ENCODE measurements around the gene EN2. TPM values are rescaled to one million over a fixed set of nuclear protein-coding genes. Genes with fewer than 3 reads are reported as not detected.

Gene EN2
- total and polyA plus RNA-seq, 10 of the 15 experiments (the other 5 are each of a cell fraction or from before 2014, with no cell fraction given), result not detected

- POLR2A ChIA-PET, result interaction anchor here (0.6 kb wide), 1 partner anchor 32 kb away, joined by 3 read pairs; no protein-coding TSS in a partner anchor
- RAD21 ChIA-PET (ENCODE audit: unreplicated experiment), result no interaction called here
- ATAC-seq (no peak), FAIRE-seq (no peak), DNase-seq (ENCODE audit: low read depth, low spot score) (no peak)
- Histone ChIP-seq H3K27ac (ENCODE audit: control insufficient read depth, insufficient read depth) (no peak overlapping the region), H3K4me3 (no peak overlapping the region), H3K9me3 (replicated peaks; ENCODE audit: control insufficient read depth, insufficient read depth, low read length) (no peaks in the 10 kb centered on the region; the same call in 2 of the 3 replicates), H4K20me1 (ENCODE audit: control insufficient read depth, insufficient read depth) (0 out of 2 replicates have a peak, but pooled peaks cover 3% of the 10 kb centered on the region), H3K36me3 (ENCODE audit: control insufficient read depth in 2 of 2, insufficient read depth in 2 of 2, low read length in 1 of 2) (no peaks in the 10 kb centered on the region), H2AFZ (ENCODE audit: control insufficient read depth, low read depth, low read length) (no peak overlapping the region), H3K4me1 (ENCODE audit: control insufficient read depth, insufficient read depth, low read length) (no peaks in the 10 kb centered on the region), H3K9ac (ENCODE audit: control insufficient read depth, insufficient read depth, low read length) (no peak overlapping the region), H3K27me3 (replicated peaks in 1 of 2; ENCODE audit: control insufficient read depth in 2 of 2, insufficient read depth in 2 of 2, low read length in 1 of 2) (peaks cover 19 to 53% of the 10 kb centered on the region in 2 experiments), H3K79me2 (ENCODE audit: control insufficient read depth, insufficient read depth, low read length) (no peaks in the 10 kb centered on the region), H3K4me2 (ENCODE audit: control insufficient read depth, insufficient read depth) (no peak overlapping the region)
- TF ChIP-seq RB1 (IDR thresholded peaks at IDR 0.05; ENCODE audit: borderline replicate concordance) (no peak), EZH2 (IDR thresholded peaks at IDR 0.05; ENCODE audit: borderline replicate concordance, control insufficient read depth, low read depth, low read length) (0 out of 2 replicates have a peak, but pooled peaks have one; percentile 79)
- BruUV-seq (replicated peaks), result no TSS peak
- CTCF ChIA-PET, result no interaction called here
- intact Hi-C loops (cut with micrococcal nuclease; ENCODE audit: unreplicated experiment), result no loop called here
- 51% methylated on average over 9 of the region's 9 CpGs for WGBS (ENCODE audit: insufficient coverage, insufficient replicate concordance, low lambda C conversion rate, missing lambda C conversion rate)
- in situ Hi-C loops (cut with MboI), result no loop called here
- SMC1A ChIA-PET (ENCODE audit: uncharacterized antibody, unreplicated experiment), result no interaction called here
Measured at GRCh38 chr7:155465761-155466141, 7.8 kb downstream of the EN2 start.

- H3K27ac ChIP-seq (ENCODE audit: control insufficient read depth, insufficient read depth), result no peak overlapping the region
- no peak overlapping the region for H3K4me2 ChIP-seq (ENCODE audit: control insufficient read depth, insufficient read depth)
- no peaks in the 10 kb centered on the region; the same call in 2 of the 3 replicates for H3K9me3 ChIP-seq (replicated peaks; ENCODE audit: control insufficient read depth, insufficient read depth, low read length)
- WGBS (ENCODE audit: insufficient coverage, insufficient replicate concordance, low lambda C conversion rate, missing lambda C conversion rate), result 48% methylated on average over 42 of the region's 42 CpGs
- no TSS peak for BruUV-seq (replicated peaks)
- TF ChIP-seq STAT1 (conservative IDR thresholded peaks at IDR 0.05) (no peak), ZNF217 (IDR thresholded peaks at IDR 0.05) (no peak), YY1 (IDR thresholded peaks at IDR 0.05; ENCODE audit: low read depth, low read length) (no peak), HSF1 (IDR thresholded peaks at IDR 0.05; ENCODE audit: low read depth, low read length) (no peak), ZBTB33 (IDR thresholded peaks at IDR 0.05) (no peak), EZH2 (IDR thresholded peaks at IDR 0.05; ENCODE audit: borderline replicate concordance, control insufficient read depth, low read depth, low read length) (0 out of 2 replicates have a peak, but pooled peaks have one; percentile 3), POLR2AphosphoS5 (IDR thresholded peaks at IDR 0.05; ENCODE audit: low read length) (no peak), SUZ12 (IDR thresholded peaks at IDR 0.05; ENCODE audit: unreplicated experiment) (peak; percentile 89)
- H3K79me2 ChIP-seq (ENCODE audit: control insufficient read depth, insufficient read depth, low read length), result no peaks in the 10 kb centered on the region
- 0 out of 2 replicates have a peak, but pooled peaks cover 3% of the 10 kb centered on the region for H4K20me1 ChIP-seq (ENCODE audit: control insufficient read depth, insufficient read depth)
- no peak for DNase-seq (ENCODE audit: low read depth, low spot score)
- H3K4me3 ChIP-seq, result no peak overlapping the region
- ATAC-seq, result no peak
- SMC1A ChIA-PET (ENCODE audit: uncharacterized antibody, unreplicated experiment), result no interaction called here
- FAIRE-seq, result no peak
- intact Hi-C loops (cut with micrococcal nuclease; ENCODE audit: unreplicated experiment), result no loop called here
- no peaks in the 10 kb centered on the region for H3K4me1 ChIP-seq (ENCODE audit: control insufficient read depth, insufficient read depth, low read length)
- RAD21 ChIA-PET (ENCODE audit: unreplicated experiment), result no interaction called here
- H3K27me3 ChIP-seq (replicated peaks in 1 of 2; ENCODE audit: control insufficient read depth in 2 of 2, insufficient read depth in 2 of 2, low read length in 1 of 2), result peaks cover 16 to 53% of the 10 kb centered on the region in 2 experiments
- CTCF ChIA-PET, result no interaction called here
- no peak overlapping the region for H2AFZ ChIP-seq (ENCODE audit: control insufficient read depth, low read depth, low read length)
- no peak overlapping the region for H3K9ac ChIP-seq (ENCODE audit: control insufficient read depth, insufficient read depth, low read length)
- H3K36me3 ChIP-seq (ENCODE audit: control insufficient read depth in 2 of 2, insufficient read depth in 2 of 2, low read length in 1 of 2), result no peaks in the 10 kb centered on the region
- POLR2A ChIA-PET, result interaction anchor here (0.6 kb wide), 1 partner anchor 31 kb away, joined by 3 read pairs; no protein-coding TSS in a partner anchor
- in situ Hi-C loops (cut with MboI), result no loop called here
Measured at GRCh38 chr7:155466142-155466813, 8.3 kb downstream of the EN2 start.
